Activated CD4-positive, alpha-beta T cell treated with anti-CD3 and anti-CD28 coated beads for 1 hour (primary cell): ENCODE results near the gene TSPY9.
"Not testable (repeated sequence)": the region's sequence is repeated elsewhere in the genome, so short reads cannot be mapped to it uniquely, and the experiment has no call there.

ENCODE experiments used
- DNase-seq: peaks from one replicate; pipeline ENCODE4 v3.0.0-alpha.2; 2020

The TSPY9 gene

DNA sequence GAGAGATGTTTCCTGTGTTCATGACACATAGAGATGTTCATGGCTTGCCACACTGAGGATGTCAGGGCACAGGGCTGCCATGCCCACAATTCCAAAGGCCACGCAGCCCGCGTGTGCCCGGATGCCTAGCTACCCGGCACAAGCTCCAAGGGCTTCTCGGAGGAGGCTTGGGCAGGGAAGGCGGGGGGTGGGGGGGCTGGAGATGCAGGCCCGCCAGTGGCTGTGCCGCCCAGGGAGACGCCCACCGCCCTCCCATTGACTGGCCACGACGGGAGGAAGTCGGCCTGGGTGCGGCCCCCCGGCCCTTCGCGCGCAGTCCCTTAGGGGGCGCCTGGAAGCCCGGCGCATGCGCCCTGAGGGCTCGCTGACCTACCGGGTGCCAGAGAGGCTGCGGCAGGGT, at the start of gene TSPY9:
Gene TSPY9 (plus strand): TSS at position 301 of the 400 bp plus-strand sequence. CDS start 46 bp downstream, at position 347.
- not testable (repeated sequence) for DNase-seq

DNA sequence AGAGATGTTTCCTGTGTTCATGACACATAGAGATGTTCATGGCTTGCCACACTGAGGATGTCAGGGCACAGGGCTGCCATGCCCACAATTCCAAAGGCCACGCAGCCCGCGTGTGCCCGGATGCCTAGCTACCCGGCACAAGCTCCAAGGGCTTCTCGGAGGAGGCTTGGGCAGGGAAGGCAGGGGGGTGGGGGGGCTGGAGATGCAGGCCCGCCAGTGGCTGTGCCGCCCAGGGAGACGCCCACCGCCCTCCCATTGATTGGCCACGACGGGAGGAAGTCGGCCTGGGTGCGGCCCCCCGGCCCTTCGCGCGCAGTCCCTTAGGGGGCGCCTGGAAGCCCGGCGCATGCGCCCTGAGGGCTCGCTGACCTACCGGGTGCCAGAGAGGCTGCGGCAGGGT, 20.4 kb upstream of the TSPY9 start, which contains the start of gene TSPY1:
Gene TSPY1 (plus strand): TSS at position 301 of the 400 bp plus-strand sequence. CDS start 46 bp downstream, at position 347.
- DNase-seq: not testable (repeated sequence)

DNA sequence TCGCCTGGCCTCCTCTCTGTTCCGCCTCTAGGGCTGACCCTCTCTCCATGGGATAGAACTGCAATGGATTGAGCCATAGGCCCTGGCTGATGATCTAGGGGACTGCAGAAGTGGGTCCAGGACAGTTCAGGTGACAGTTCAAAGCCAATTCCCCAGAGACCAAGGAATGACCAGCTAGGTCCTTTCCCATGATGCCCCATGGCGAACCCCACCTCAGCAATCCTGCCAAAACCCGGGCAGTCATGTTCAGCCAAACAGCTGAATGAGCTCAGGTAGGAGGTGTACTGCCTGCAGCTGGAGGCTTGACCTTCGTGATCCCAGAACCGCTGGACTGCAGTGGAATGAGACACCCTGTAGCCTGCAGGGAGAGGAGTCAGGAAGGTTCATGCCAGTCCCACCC, 17.3 kb downstream of the TSPY9 start:
- DNase-seq: not testable (repeated sequence)

GRCh38 chrY:9516287-9516686, 29.2 kb downstream of the TSPY9 start:
- not testable (repeated sequence) for DNase-seq

GRCh38 chrY:9527580-9527979, 40.5 kb downstream of the TSPY9 start, which contains the start of gene TSPY10:
Gene TSPY10 (plus strand): TSS chrY:9527880. CDS start chrY:9527926, 46 bp downstream.
- DNase-seq: not testable (repeated sequence)
